GM23248 (cell line): ENCODE data around the gene AASDH.

ENCODE experiments used
- EZH2 ChIP-seq: fragments of 200-600 bp; sonication (generic); IDR thresholded peaks from 2 replicates; pipeline ENCODE4 v1.6.1; 2018; ENCODE audit warnings: antibody characterized with exemption, mild to moderate bottlenecking; ENCODE audit not compliant: insufficient read depth, poor library complexity, severe bottlenecking
- EZH2phosphoT487 ChIP-seq: fragments of 200-600 bp; sonication (generic); IDR thresholded peaks from 2 replicates; pipeline ENCODE4 v1.6.1; 2018; ENCODE audit warnings: antibody characterized with exemption, moderate library complexity, mild to moderate bottlenecking, low read depth; ENCODE audit not compliant: insufficient read depth

DNA sequence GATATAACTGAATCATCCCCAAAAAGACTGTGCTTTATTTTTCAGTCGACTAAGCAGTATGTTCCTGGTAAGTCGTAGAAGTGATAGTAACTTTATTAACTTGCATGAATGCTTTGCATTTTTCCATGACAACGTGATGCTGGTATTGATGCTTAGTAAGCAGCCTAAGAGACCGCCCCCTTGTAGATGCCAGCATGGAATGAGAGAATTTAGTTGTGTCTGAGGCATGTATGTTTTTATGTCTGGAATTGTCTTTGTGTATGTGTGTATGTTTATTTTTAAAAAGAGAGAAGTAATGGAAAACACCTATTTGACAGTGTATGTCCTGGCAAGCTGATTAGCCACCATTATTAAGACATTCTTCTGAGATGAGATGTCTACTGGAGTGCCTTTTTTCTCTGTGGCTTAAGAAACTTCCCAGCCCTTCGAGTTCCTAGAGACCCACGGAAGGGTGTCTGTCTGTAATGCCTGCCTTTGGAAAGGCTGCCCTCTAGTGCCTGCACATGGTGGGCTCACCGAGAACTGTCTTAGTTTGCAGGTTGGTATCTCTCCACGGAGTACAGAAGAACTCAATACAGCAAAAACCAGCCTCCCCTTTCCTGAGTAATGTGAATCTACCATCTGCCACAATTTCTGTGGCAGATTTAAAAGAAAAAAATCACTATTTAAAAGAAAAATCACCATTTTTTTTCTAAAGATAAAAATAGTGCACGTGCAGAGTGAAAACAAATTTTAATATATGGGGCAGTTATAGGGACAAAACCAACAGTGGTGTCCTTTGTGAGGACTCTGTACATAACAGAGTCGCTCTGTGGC lies 85.9 kb downstream of the AASDH start:
- TF ChIP-seq EZH2 (no peak), EZH2phosphoT487 (no peak)
